Liver (tissue), 2 donors: Measurements from ENCODE around the gene FGF14.

Source experiments
- YY1 ChIP-seq: IDR thresholded peaks from 2 replicates; pipeline ENCODE4 v1.6.1; 2016; ENCODE audit warnings: antibody characterized with exemption, mild to moderate bottlenecking
- TF ChIP-seq, protein P1 (sequence below): fragments of 150-350 bp; IDR thresholded peaks from 2 replicates; pipeline ENCODE4 v1.5.1; 2017; ENCODE audit warnings: improper control_type of control experiment, low read depth, low read length; ENCODE audit not compliant: missing input control
- donor health status: healthy.

- TF ChIP-seq, protein P1, sequence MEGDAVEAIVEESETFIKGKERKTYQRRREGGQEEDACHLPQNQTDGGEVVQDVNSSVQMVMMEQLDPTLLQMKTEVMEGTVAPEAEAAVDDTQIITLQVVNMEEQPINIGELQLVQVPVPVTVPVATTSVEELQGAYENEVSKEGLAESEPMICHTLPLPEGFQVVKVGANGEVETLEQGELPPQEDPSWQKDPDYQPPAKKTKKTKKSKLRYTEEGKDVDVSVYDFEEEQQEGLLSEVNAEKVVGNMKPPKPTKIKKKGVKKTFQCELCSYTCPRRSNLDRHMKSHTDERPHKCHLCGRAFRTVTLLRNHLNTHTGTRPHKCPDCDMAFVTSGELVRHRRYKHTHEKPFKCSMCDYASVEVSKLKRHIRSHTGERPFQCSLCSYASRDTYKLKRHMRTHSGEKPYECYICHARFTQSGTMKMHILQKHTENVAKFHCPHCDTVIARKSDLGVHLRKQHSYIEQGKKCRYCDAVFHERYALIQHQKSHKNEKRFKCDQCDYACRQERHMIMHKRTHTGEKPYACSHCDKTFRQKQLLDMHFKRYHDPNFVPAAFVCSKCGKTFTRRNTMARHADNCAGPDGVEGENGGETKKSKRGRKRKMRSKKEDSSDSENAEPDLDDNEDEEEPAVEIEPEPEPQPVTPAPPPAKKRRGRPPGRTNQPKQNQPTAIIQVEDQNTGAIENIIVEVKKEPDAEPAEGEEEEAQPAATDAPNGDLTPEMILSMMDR: no peak
- no peak for TF ChIP-seq YY1
Measured at GRCh38 chr13:101714195-101714594, 687.7 kb downstream of the FGF14 start.
